ENCODE data around the gene ACAA2.

DNA sequence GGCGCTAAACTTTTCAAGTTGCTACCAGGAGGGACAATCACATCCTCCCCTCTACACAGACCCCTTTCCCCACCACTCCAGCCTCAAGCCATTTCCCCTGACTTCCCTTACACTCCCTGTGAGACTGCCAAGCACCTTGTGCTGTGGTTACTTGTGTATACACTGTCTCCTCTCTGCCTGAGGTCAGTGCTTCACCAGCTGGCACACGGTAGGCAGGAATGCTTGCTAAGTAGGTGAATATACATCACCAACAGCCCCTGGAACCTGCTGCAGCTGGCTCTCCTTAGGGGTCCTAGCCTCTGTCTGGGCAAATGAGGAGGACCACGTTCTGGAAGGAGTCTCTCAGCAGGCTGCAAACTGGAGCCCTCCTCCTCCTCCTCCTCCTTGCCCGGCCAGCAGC lies 38.3 kb upstream of the ACAA2 start:
- TF ChIP-seq, protein P1, sequence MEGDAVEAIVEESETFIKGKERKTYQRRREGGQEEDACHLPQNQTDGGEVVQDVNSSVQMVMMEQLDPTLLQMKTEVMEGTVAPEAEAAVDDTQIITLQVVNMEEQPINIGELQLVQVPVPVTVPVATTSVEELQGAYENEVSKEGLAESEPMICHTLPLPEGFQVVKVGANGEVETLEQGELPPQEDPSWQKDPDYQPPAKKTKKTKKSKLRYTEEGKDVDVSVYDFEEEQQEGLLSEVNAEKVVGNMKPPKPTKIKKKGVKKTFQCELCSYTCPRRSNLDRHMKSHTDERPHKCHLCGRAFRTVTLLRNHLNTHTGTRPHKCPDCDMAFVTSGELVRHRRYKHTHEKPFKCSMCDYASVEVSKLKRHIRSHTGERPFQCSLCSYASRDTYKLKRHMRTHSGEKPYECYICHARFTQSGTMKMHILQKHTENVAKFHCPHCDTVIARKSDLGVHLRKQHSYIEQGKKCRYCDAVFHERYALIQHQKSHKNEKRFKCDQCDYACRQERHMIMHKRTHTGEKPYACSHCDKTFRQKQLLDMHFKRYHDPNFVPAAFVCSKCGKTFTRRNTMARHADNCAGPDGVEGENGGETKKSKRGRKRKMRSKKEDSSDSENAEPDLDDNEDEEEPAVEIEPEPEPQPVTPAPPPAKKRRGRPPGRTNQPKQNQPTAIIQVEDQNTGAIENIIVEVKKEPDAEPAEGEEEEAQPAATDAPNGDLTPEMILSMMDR (IDR thresholded peaks at IDR 0.05; ENCODE audit: low read depth, low read length, poor library complexity, severe bottlenecking), result no peak
- TF ChIP-seq EZH2phosphoT487 (IDR thresholded peaks at IDR 0.05; ENCODE audit: borderline replicate concordance, low read length), result no peak
